Choroid plexus epithelial cell (primary cell): ENCODE measurements around the gene AKAIN1.

ENCODE experiments used
- DNase-seq: peaks from one replicate; pipeline ENCODE4 v3.0.0-alpha.2; 2010; ENCODE audit warnings: low read depth
- H3K4me3 ChIP-seq: 2 replicates; pipeline ENCODE4 v1.5.1; 2011; ENCODE audit warnings: low read depth, mild to moderate bottlenecking, control low read depth, low read length, moderate library complexity
- CTCF ChIP-seq: conservative IDR thresholded peaks from 2 replicates; pipeline ENCODE4 v1.5.1; 2011; ENCODE audit warnings: low read depth, mild to moderate bottlenecking, control low read depth, inconsistent platforms, low read length, moderate library complexity

Gene AKAIN1

GRCh38 chr18:5214583-5215351 is 17.7 kb upstream of the AKAIN1 start:
- TF ChIP-seq CTCF, result no peak
- H3K4me3 ChIP-seq, result no peak overlapping the region
- no peak for DNase-seq

- no peak for TF ChIP-seq CTCF
- no peak overlapping the region for H3K4me3 ChIP-seq
- DNase-seq, result no peak
These were observed 10.6 kb upstream of the AKAIN1 start for GRCh38 chr18:5207471-5208150.

GRCh38 chr18:5198311-5198710 is 1.3 kb upstream of the AKAIN1 start:
- no peak overlapping the region for H3K4me3 ChIP-seq
- no peak for DNase-seq
- TF ChIP-seq CTCF, result no peak

GRCh38 chr18:5197461-5197860 is 404 bp upstream of the AKAIN1 start:
- H3K4me3 ChIP-seq, result no peak overlapping the region
- DNase-seq, result no peak
- TF ChIP-seq CTCF, result no peak

- no peak for TF ChIP-seq CTCF
These were observed 615 bp downstream of the AKAIN1 start for GRCh38 chr18:5196253-5197031.

GRCh38 chr18:5195656-5196055 is 1.4 kb downstream of the AKAIN1 start:
- no peak overlapping the region for H3K4me3 ChIP-seq
- no peak for TF ChIP-seq CTCF
- DNase-seq, result no peak

More at GRCh38 chr18:5196253-5197031, 615 bp downstream of the AKAIN1 start:
- H3K4me3 ChIP-seq, result no peak overlapping the region
- DNase-seq, result no peak
